MM.1S (cell line): Measurements from ENCODE around the gene THAP2.

Experiments used
- EZH2 ChIP-seq: fragments of 300-600 bp; sonication (generic); optimal IDR thresholded peaks from 2 replicates; pipeline ENCODE3; 2017; ENCODE audit warnings: low read depth, mild to moderate bottlenecking, antibody characterized with exemption, low read length, mixed read lengths
- EZH2phosphoT487 ChIP-seq: fragments of 300-600 bp; sonication (generic); IDR thresholded peaks from 2 replicates; pipeline ENCODE4 v1.6.1; 2018; ENCODE audit warnings: antibody characterized with exemption, low read length
- TF ChIP-seq, protein P1 (sequence below): fragments of 300-600 bp; sonication (generic); IDR thresholded peaks from 2 replicates; pipeline ENCODE4 v1.5.1; 2016; ENCODE audit warnings: antibody characterized with exemption, low read length, mixed read lengths

DNA sequence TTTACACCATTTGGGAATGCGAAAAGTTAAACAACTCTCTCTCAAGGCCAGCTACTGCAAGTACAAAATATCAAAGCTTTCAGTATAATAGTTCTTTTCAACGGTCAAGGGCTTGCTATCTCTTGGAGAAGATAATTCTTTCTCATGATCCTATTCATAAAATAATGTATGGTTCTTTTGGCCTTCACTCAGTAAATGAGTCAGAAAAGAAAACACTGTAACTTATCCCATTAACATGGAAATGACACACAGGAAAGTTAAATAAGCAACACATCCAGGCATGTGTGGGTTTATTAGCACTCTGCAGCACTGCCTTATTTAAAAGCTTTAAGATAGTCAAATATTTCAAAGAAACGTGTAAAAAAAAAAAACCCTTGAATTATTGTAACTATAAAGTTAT, 37.3 kb upstream of the THAP2 start:
- TF ChIP-seq EZH2 (no peak), EZH2phosphoT487 (no peak)
- TF ChIP-seq, protein P1, sequence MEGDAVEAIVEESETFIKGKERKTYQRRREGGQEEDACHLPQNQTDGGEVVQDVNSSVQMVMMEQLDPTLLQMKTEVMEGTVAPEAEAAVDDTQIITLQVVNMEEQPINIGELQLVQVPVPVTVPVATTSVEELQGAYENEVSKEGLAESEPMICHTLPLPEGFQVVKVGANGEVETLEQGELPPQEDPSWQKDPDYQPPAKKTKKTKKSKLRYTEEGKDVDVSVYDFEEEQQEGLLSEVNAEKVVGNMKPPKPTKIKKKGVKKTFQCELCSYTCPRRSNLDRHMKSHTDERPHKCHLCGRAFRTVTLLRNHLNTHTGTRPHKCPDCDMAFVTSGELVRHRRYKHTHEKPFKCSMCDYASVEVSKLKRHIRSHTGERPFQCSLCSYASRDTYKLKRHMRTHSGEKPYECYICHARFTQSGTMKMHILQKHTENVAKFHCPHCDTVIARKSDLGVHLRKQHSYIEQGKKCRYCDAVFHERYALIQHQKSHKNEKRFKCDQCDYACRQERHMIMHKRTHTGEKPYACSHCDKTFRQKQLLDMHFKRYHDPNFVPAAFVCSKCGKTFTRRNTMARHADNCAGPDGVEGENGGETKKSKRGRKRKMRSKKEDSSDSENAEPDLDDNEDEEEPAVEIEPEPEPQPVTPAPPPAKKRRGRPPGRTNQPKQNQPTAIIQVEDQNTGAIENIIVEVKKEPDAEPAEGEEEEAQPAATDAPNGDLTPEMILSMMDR: no peak
